COLO668 (cell line): ENCODE data around the gene BRD3OS.
"Not testable (repeated sequence)": the region's sequence is repeated elsewhere in the genome, so short reads cannot be mapped to it uniquely, and the experiment has no call there.

Experiments
- DNase-seq: peaks from one replicate; lab custom pipeline; 2025; ENCODE audit not compliant: unreplicated experiment; lab: John Stamatoyannopoulos, UW

BRD3OS gene

DNA sequence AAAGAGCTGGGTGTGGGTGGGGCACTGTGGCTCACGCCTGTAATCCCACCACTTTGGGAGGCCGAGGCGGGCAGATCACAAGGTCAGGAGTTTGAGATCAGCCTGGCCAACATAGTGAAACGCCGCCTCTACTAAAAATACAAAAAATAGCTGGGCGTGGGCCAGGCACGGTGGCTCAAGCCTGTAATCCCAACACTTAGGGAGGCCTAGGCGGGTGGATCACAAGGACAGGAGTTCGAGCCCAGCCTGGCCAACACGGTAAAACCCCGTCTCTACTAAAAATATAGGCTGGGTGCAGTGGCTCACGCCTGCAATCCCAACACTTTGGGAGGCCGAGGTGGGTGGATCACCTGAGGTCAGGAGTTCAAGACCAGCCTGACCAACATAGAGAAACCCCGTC, 36.5 kb upstream of the BRD3OS start:
- DNase-seq, result not testable (repeated sequence)

DNA sequence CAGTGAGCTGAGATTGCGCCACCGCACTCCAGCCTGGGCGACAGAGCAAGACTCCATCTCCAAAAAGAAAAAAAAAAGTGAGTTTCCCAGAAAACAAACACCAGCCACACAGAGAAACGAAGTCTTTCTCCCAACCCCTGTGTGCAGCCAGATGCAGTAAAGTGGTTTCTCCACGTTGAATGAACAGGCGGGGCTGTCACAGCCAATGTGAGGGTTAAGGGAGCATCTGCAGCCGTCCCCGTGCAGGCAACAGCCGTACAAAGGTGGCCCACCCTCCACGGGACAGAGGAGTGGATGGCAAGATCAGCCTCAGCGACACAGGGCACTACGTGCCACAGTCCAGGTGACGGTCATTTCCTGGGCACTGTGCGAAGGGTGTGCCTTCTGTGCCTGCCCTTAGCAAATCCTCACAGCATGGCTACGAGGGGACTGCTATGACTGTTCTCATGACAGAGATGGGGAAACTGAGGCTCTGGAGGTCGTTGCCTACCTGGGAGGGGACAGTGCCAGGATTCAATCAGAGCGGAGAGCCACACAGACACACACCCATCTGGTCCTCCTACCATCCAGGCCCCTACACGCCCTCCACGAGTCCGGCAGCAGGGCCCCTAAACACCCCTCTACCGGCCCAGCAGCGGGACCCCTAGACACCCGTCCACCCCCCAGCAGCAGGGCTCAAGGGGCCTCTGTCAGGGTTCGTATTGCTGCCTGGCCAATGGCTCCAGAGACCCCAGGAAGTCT, 35.5 kb upstream of the BRD3OS start:
- DNase-seq, result no peak

- DNase-seq, result peak; percentile 78
Observed at GRCh38 chr9:133990366-133991213, 34.7 kb upstream of the BRD3OS start.

DNA sequence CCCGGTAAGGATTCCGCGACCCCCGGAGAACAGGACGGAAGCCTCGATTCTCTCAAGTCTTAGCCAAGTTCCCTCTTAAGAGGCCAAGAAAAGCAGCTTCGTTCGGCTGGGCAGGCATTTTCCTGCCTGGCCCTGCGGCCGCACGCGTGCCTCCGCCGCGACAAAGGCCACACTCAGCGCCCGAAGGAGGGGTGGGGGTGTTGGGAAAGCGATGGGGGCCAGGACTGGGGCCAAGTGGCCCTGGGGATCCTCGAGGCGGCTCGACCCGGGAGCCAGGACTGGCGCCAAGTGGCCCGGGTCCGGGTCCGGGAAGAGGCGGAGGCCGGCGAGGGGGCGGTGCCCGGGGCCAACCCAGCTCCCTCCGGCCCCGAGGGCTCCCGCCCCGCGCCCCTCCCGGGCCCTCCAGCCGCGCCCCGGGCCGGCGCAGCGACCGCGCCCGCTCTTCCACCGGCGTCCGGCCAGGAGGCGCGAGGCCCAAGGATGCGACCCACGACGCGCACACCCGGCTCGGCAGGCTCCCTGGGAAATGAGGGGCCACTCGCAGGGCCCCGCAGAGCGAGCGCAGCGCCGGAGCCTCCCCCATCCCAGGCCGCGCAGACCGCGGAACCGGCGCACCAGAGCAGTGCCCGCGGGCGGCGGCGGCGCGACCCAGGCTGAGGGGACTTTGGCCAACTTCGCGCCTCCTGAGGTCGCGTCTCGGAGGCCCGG, 33.9 kb upstream of the BRD3OS start:
- peak; percentile 67 for DNase-seq

- DNase-seq, result peak; percentile 83
Observed at GRCh38 chr9:133991964-133992779, 33.1 kb upstream of the BRD3OS start, which contains the start of gene VAV2. Gene VAV2 (minus strand): TSS chr9:133992324. CDS start chr9:133992278, 46 bp downstream.

GRCh38 chr9:133992780-133993634, 32.3 kb upstream of the BRD3OS start:
- peak; percentile 73 for DNase-seq

GRCh38 chr9:133993635-133994253, 31.5 kb upstream of the BRD3OS start:
- DNase-seq, result no peak

DNA sequence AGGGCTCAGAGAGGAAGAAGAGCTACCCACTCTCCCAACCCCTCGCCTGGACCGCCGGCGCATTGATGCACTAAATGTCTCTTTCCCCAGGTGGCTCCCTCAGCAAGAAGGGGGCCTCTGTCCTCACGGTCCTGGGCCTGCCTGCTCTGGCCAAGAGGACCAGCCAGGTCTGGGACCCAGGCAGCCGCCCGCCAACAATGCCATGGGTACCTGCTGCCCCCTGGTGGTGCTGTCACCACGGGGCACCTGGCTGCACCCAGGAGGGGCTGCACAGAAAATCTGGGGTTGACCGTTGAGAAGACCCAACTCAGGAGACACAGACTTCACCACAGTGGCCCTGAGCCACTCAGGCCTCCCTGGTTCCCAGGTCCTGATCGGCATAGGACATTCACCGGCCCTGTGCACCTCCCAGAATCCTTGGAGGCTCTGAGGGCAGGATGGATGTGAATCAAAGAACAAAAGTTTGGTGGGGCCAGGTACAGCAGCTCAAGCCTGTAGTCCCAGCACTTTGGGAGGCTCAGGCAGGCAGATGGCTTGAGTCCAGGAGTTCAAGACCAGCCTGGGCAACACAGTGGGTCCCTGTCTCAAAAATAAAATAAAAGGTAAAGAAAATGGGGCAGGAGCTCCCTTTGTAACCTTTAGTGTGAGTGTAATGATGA, 30.8 kb upstream of the BRD3OS start:
- DNase-seq, result peak; percentile 74

DNA sequence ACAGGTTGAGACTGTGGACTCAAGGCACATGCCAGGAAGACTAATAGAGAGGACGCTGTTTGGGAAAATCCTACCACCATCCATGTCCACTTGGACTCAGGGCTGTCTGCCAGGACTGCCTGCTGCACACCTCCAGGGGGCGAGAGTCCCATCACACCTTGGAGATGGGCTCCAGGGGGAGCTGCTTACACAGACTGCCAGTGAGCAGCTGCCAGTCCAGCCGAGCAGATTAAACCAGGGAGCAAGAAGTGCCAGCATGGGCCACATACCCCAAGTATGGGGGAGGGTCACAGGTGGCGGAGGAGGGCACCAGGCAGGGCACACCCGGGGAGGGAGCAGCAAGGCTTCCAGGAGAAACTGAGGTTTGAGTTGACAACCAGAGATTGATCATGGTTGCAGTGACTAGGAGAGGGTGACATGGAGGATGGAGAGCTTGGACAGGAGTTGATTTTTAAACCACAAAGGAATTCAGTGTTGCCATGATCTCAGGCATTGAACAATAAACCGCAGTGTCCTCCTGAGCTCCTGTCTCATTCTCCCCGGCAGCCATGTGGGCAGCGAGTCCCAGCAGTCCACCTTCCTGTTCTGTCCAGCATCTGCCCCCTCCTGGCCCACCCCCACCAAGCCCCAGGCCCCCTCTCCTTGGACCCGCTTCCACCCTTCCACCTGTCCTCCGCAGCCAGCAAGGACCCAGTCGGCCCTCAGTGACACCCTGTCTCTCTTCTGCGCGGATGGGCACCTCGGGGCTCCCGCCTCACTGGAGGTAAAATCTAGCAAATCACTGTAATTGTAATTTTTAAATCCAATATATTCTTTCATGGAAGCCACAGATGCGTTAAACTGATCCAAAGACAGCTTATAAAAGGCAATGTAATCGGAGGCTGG, 30.0 kb upstream of the BRD3OS start:
- no peak for DNase-seq

- DNase-seq, result no peak
Observed at GRCh38 chr9:133996531-133997520, 28.5 kb upstream of the BRD3OS start.

DNA sequence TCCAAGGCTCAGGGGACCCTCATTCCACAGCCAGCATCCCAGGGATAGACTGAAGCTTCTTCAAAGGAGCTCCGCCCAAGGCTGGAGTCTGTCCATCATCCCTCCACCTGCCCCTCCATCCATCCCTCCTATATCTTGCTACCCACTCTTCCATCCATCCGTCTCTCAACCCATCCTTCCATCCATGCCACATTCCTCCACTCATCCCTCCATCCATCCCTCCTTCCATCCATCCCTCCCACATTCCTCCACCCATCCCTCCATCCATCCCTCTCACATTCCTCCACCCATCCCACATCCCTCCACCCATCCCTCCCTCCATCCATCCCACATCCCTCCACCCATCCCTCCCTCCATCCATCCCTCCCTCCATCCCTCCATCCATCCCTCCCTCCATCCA, 27.7 kb upstream of the BRD3OS start:
- DNase-seq, result no peak

DNA sequence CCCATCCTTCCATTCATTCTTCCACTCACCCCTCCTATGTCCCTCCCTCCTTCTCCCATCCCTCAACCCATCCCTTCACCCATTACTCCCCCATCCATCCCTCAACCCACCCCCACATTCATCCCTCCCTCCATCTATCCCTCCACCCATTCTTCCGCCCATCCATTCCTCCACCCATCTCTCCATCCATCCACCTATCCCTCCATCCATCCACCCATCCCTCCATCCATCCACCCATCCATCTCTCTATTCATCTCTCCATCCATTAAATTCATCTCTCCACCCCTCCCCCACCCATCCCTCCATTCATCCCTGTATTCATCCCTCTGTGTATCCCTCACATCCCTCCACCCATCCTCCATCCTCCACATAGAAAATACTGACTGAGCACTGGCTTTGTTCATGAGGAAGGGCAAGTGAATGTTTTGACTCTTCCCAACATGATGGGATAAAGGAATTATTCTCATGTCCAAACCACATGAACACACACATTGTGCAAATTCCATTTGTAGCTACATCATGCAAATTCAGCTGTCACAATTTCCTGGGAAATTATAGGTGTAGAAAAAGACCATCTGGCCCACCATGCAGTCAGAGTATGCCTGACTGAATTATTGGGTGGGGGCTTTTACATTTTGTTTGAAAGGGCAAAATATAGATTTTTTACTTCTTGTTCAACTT, 26.2 kb upstream of the BRD3OS start:
- no peak for DNase-seq

DNA sequence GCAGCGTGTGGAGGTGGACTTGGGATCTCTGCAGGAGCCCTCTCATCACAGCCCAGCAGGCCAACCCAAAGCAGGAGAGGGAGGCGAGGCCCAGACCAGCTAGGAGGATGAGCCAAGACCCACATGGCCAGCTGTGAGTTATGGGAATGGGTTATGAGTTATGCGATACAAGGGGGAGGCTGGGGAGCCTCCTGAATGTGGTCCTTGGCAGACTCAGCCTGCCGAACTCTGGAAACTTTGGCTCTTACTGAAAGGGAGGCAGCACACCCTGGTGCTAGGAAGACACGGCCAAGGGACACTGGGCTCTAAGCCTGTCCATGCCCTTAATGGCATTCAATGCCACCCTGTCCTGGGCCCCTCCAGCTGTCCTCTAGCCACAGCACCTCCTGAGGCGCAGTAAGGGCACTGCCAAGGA, 25.4 kb upstream of the BRD3OS start:
- DNase-seq, result no peak

- no peak for DNase-seq
Observed at GRCh38 chr9:134002796-134003195, 22.5 kb upstream of the BRD3OS start.

DNA sequence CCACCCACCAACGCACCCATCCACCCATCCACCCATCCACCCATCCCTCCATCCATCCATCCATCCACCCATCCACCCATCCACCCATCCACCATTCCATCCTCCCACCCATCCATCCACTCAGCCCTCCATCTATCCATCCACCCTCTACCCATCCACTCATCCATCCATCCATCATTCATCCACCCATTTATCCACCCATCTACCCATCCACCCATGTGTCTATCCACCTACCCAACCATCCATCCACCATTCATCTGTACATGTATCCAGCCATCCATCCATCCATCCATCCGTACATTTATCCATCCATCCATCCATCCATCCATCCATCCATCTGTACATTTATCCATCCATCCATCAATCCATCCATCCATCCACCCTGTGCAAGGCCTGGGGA, 22.0 kb upstream of the BRD3OS start:
- no peak for DNase-seq
